ENCODE data around the gene PRPF40A.

DNA sequence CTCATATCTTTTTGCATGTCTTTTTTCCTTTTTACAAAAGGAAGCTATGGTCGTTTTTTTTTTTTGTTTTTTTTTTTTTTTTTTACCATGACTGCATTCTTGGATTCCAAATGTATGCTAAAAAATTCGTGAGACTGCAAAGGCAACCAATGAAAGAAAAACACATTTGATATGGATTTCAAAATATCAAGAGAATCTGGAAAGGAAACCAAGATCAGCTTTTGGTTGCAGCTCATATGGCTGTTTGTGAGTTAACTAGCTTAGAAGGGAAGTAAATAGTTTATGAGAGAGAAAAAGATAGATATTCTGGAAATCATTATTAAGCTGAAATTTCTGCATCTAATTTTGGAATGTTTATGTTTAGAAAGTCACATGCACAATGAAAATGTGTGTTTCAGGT, 110.3 kb downstream of the PRPF40A start:
- no peak for TF ChIP-seq CTCF (IDR thresholded peaks at IDR 0.05; ENCODE audit: borderline replicate concordance, extremely low read depth, low read length, poor library complexity, severe bottlenecking)
- no peak for TF ChIP-seq EZH2 (IDR thresholded peaks at IDR 0.05; ENCODE audit: borderline replicate concordance, low read depth, low read length, severe bottlenecking)
